Measurements from ENCODE around the gene NEDD4L. TPM values are rescaled to one million over a fixed set of nuclear protein-coding genes. Genes with fewer than 3 reads are reported as not detected.

NEDD4L gene
- total RNA-seq, 1 experiment from 2014 or later: 57.4 TPM

DNA sequence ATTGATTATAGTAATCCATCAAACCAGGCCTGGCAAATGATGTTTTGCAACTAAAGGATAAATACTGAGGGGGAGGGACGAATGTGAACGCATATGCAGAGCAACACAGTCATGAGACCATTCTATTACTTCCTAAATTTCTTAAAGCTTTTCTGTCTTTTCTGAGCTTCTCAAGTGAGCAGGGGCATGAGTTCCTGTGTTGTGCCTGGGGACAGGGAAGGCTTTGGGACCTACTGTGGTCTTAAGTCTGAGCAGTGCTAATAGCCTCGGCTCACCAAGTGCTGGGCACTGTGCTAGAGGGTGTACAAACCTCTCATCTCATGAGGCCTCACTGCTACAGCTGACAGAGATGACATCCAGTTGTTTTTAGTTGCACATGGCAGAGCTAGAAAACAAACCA lies 182.4 kb downstream of the NEDD4L start:
- intact Hi-C loops (cut with micrococcal nuclease; ENCODE audit: unreplicated experiment): no loop called here
- TF ChIP-seq, protein P1, sequence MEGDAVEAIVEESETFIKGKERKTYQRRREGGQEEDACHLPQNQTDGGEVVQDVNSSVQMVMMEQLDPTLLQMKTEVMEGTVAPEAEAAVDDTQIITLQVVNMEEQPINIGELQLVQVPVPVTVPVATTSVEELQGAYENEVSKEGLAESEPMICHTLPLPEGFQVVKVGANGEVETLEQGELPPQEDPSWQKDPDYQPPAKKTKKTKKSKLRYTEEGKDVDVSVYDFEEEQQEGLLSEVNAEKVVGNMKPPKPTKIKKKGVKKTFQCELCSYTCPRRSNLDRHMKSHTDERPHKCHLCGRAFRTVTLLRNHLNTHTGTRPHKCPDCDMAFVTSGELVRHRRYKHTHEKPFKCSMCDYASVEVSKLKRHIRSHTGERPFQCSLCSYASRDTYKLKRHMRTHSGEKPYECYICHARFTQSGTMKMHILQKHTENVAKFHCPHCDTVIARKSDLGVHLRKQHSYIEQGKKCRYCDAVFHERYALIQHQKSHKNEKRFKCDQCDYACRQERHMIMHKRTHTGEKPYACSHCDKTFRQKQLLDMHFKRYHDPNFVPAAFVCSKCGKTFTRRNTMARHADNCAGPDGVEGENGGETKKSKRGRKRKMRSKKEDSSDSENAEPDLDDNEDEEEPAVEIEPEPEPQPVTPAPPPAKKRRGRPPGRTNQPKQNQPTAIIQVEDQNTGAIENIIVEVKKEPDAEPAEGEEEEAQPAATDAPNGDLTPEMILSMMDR (conservative IDR thresholded peaks at IDR 0.05): no peak
- no peak for TF ChIP-seq EZH2 (IDR thresholded peaks at IDR 0.05; ENCODE audit: low read depth)
- DNase-seq: no peak
- Histone ChIP-seq H4K20me1 (ENCODE audit: insufficient read depth) (peaks cover 52% of the 10 kb centered on the region), H3K9me2 (ENCODE audit: insufficient read depth) (no peaks in the 10 kb centered on the region), H3K4me3 (no peak overlapping the region), H3K27me3 (ENCODE audit: insufficient read depth, low read depth) (no peaks in the 10 kb centered on the region), H3K27ac (no peak overlapping the region), H3K9me3 (ENCODE audit: insufficient read depth, low read depth) (no peaks in the 10 kb centered on the region), H3K4me1 (replicated peaks; ENCODE audit: insufficient read depth) (peaks cover 36% of the 10 kb centered on the region), H3K79me2 (ENCODE audit: low read depth) (peaks cover 100% of the 10 kb centered on the region), H2AFZ (no peak overlapping the region), H3F3A (ENCODE audit: insufficient read depth, low read depth) (peaks cover 31% of the 10 kb centered on the region; the same call in 1 of the 2 replicates), H3K4me2 (no peak overlapping the region), H3K36me3 (ENCODE audit: low read depth) (peaks cover 14% of the 10 kb centered on the region; the same call in 1 of the 2 replicates)
- no TSS peak for BruUV-seq (replicated peaks)
- ChIA-PET POLR2A (ENCODE audit: unreplicated experiment) (no interaction called here), CTCF (no interaction called here)

GRCh38 chr18:58227361-58227930 lies 183.4 kb downstream of the NEDD4L start:
- H3K27me3 ChIP-seq (ENCODE audit: insufficient read depth, low read depth): no peaks in the 10 kb centered on the region
- no peaks in the 10 kb centered on the region for H3K9me2 ChIP-seq (ENCODE audit: insufficient read depth)
- BruUV-seq (replicated peaks): no TSS peak
- peaks cover 36% of the 10 kb centered on the region for H3K4me1 ChIP-seq (replicated peaks; ENCODE audit: insufficient read depth)
- peaks cover 52% of the 10 kb centered on the region for H4K20me1 ChIP-seq (ENCODE audit: insufficient read depth)
- peaks cover 22% of the 10 kb centered on the region; the same call in 1 of the 2 replicates for H3K36me3 ChIP-seq (ENCODE audit: low read depth)
- H3K27ac ChIP-seq: no peak overlapping the region
- H3F3A ChIP-seq (ENCODE audit: insufficient read depth, low read depth): peaks cover 31% of the 10 kb centered on the region; the same call in 1 of the 2 replicates
- TF ChIP-seq, protein P1 (conservative IDR thresholded peaks at IDR 0.05): no peak
- TF ChIP-seq EZH2 (IDR thresholded peaks at IDR 0.05; ENCODE audit: low read depth): no peak
- POLR2A ChIA-PET (ENCODE audit: unreplicated experiment): interaction anchor here (0.6 kb wide), 1 partner anchor 14 kb away, joined by 3 read pairs; no protein-coding TSS in a partner anchor
- CTCF ChIA-PET: interaction anchor here (0.7 kb wide), 1 partner anchor 87 kb away, joined by 3 read pairs; no protein-coding TSS in a partner anchor
- no peak overlapping the region for H3K4me3 ChIP-seq
- no peaks in the 10 kb centered on the region for H3K9me3 ChIP-seq (ENCODE audit: insufficient read depth, low read depth)
- intact Hi-C loops (cut with micrococcal nuclease; ENCODE audit: unreplicated experiment): no loop called here
- no peak overlapping the region for H2AFZ ChIP-seq
- peaks cover 100% of the 10 kb centered on the region for H3K79me2 ChIP-seq (ENCODE audit: low read depth)
- DNase-seq: no peak
- no peak overlapping the region for H3K4me2 ChIP-seq

DNA sequence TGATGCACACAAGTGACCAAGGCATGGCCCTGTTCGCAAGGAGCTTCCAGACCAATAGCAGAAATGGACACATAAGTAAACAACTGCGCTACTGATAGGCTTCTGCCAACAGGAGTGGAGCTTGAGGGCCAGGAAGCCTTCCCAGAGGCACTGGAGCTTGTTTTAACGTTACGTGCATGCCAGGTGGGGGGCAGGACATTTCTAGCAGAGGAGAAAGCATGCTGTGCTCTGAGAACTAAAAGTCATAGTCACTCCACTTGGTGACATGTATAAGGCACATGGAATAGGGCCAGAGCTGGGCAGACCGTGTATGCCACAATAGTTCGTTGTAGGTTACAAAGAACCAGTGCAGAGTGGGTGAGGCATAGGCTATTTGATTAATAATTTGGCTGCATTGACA lies 184.2 kb downstream of the NEDD4L start:
- H3K27ac ChIP-seq: no peak overlapping the region
- H2AFZ ChIP-seq: no peak overlapping the region
- no peaks in the 10 kb centered on the region for H3K9me2 ChIP-seq (ENCODE audit: insufficient read depth)
- TF ChIP-seq, protein P1 (conservative IDR thresholded peaks at IDR 0.05): no peak
- no peak for TF ChIP-seq EZH2 (IDR thresholded peaks at IDR 0.05; ENCODE audit: low read depth)
- CTCF ChIA-PET: interaction anchor here (0.7 kb wide), 1 partner anchor 86 kb away, joined by 3 read pairs; no protein-coding TSS in a partner anchor
- intact Hi-C loops (cut with micrococcal nuclease; ENCODE audit: unreplicated experiment): no loop called here
- no peaks in the 10 kb centered on the region for H3K9me3 ChIP-seq (ENCODE audit: insufficient read depth, low read depth)
- H3K79me2 ChIP-seq (ENCODE audit: low read depth): peaks cover 100% of the 10 kb centered on the region
- peaks cover 33% of the 10 kb centered on the region for H3K4me1 ChIP-seq (replicated peaks; ENCODE audit: insufficient read depth)
- H4K20me1 ChIP-seq (ENCODE audit: insufficient read depth): peaks cover 55% of the 10 kb centered on the region
- H3K4me3 ChIP-seq: no peak overlapping the region
- BruUV-seq (replicated peaks): no TSS peak
- H3F3A ChIP-seq (ENCODE audit: insufficient read depth, low read depth): peaks cover 28% of the 10 kb centered on the region; the same call in 1 of the 2 replicates
- H3K4me2 ChIP-seq: no peak overlapping the region
- peaks cover 26% of the 10 kb centered on the region; the same call in 1 of the 2 replicates for H3K36me3 ChIP-seq (ENCODE audit: low read depth)
- POLR2A ChIA-PET (ENCODE audit: unreplicated experiment): no interaction called here
- DNase-seq: no peak
- H3K27me3 ChIP-seq (ENCODE audit: insufficient read depth, low read depth): no peaks in the 10 kb centered on the region

All from PC-9 (cell line).